Right kidney (tissue), 9 donors: ENCODE results near the gene EIF2B5.
"Not testable (repeated sequence)": the region's sequence is repeated elsewhere in the genome, so short reads cannot be mapped to it uniquely, and the experiment has no call there.

Experiments used
- DNase-seq: peaks from one replicate; pipeline ENCODE4 v3.0.0-alpha.2; 2016
- long read RNA-seq, 8 donors: transcript quantifications; one replicate each; lab custom pipeline, GENCODE V29; 2026

The EIF2B5 gene
- long read RNA-seq, donor 1, transcript EIF2B5-202 (2 exons, 585 nt), result minor isoform, 6 of 23 reads
- long read RNA-seq, donor 1, transcript EIF2B5-201 (16 exons, 2,656 nt), result major isoform, 14 of 23 reads
- long read RNA-seq, donor 1, partial matches to known transcripts, result 0 of 23 reads
- long read RNA-seq, donor 1, other reads (novel, unspliced or antisense), result 0 of 23 reads
- long read RNA-seq, donor 2, partial matches to known transcripts, result 0 of 4 reads
- long read RNA-seq, donor 2, other reads (novel, unspliced or antisense), result 0 of 4 reads
- long read RNA-seq, donor 3, transcript EIF2B5-201 (16 exons, 2,656 nt), result major isoform, 5 of 6 reads
- long read RNA-seq, donor 3, partial matches to known transcripts, result 0 of 6 reads
- long read RNA-seq, donor 3, other reads (novel, unspliced or antisense), result 0 of 6 reads
- long read RNA-seq, donor 4, transcript EIF2B5-201 (16 exons, 2,656 nt), result major isoform, 8 of 13 reads
- long read RNA-seq, donor 4, partial matches to known transcripts, result 0 of 13 reads
- long read RNA-seq, donor 4, other reads (novel, unspliced or antisense), result 0 of 13 reads
- long read RNA-seq, donor 5, partial matches to known transcripts, result 0 of 5 reads
- long read RNA-seq, donor 5, other reads (novel, unspliced or antisense), result 0 of 5 reads
- long read RNA-seq, donor 6, transcript EIF2B5-201 (16 exons, 2,656 nt), result major isoform, 6 of 9 reads
- long read RNA-seq, donor 6, partial matches to known transcripts, result 0 of 9 reads
- long read RNA-seq, donor 6, other reads (novel, unspliced or antisense), result 0 of 9 reads
- long read RNA-seq, donor 7, transcript EIF2B5-201 (16 exons, 2,656 nt), result major isoform, 10 of 16 reads
- long read RNA-seq, donor 7, partial matches to known transcripts, result 0 of 16 reads
- long read RNA-seq, donor 7, other reads (novel, unspliced or antisense), result 0 of 16 reads
- long read RNA-seq, donor 8, partial matches to known transcripts, result 0 of 7 reads
- long read RNA-seq, donor 8, other reads (novel, unspliced or antisense), result 0 of 7 reads

- DNase-seq, result peak; percentile 90
These were observed at the start of gene EIF2B5 for GRCh38 chr3:184135149-184135910. TSS of gene EIF2B5 (plus strand) at chr3:184135358. CDS start at chr3:184135386, 28 bp downstream.

GRCh38 chr3:184085389-184085852 lies 49.7 kb upstream of the EIF2B5 start:
- DNase-seq, result no peak

- DNase-seq, result no peak
These were observed 43.0 kb upstream of the EIF2B5 start for GRCh38 chr3:184092199-184092598.

GRCh38 chr3:184096811-184097383 lies 38.3 kb upstream of the EIF2B5 start, which contains the start of gene HTR3E:
TSS of gene HTR3E (plus strand) at chr3:184097064. CDS start at chr3:184097530, 466 bp downstream.
- no peak for DNase-seq

- no peak for DNase-seq
These were observed 37.6 kb upstream of the EIF2B5 start for GRCh38 chr3:184097556-184097955.

- DNase-seq, result no peak
These were observed 35.1 kb upstream of the EIF2B5 start for GRCh38 chr3:184099806-184100686.

- DNase-seq, result no peak
These were observed 24.8 kb upstream of the EIF2B5 start for GRCh38 chr3:184110316-184110725.

- DNase-seq, result no peak
These were observed 19.1 kb upstream of the EIF2B5 start for GRCh38 chr3:184116017-184116416.

- no peak for DNase-seq
These were observed 17.5 kb upstream of the EIF2B5 start for GRCh38 chr3:184117636-184118035.

- not testable (repeated sequence) for DNase-seq
These were observed 14.1 kb upstream of the EIF2B5 start for GRCh38 chr3:184121031-184121430.

- no peak for DNase-seq
These were observed 9.2 kb upstream of the EIF2B5 start for GRCh38 chr3:184126006-184126405.

- DNase-seq, result no peak
These were observed 6.1 kb upstream of the EIF2B5 start for GRCh38 chr3:184129012-184129411.

- DNase-seq, result no peak
These were observed 2.2 kb upstream of the EIF2B5 start for GRCh38 chr3:184132945-184133344.

- DNase-seq, result peak; percentile 77
These were observed 1.1 kb upstream of the EIF2B5 start for GRCh38 chr3:184133840-184134745.

- DNase-seq, result no peak
These were observed 411 bp upstream of the EIF2B5 start for GRCh38 chr3:184134746-184135148.

- DNase-seq, result no peak
These were observed 728 bp downstream of the EIF2B5 start for GRCh38 chr3:184135911-184136260.

GRCh38 chr3:184140436-184140835 lies 5.3 kb downstream of the EIF2B5 start:
- no peak for DNase-seq

GRCh38 chr3:184142199-184142598 lies 7.0 kb downstream of the EIF2B5 start:
- no peak for DNase-seq

- no peak for DNase-seq
These were observed 8.2 kb downstream of the EIF2B5 start for GRCh38 chr3:184143327-184143726.

- DNase-seq, result no peak
These were observed 9.3 kb downstream of the EIF2B5 start for GRCh38 chr3:184144505-184144904.
